ENCODE results near the gene DLGAP1.

DNA sequence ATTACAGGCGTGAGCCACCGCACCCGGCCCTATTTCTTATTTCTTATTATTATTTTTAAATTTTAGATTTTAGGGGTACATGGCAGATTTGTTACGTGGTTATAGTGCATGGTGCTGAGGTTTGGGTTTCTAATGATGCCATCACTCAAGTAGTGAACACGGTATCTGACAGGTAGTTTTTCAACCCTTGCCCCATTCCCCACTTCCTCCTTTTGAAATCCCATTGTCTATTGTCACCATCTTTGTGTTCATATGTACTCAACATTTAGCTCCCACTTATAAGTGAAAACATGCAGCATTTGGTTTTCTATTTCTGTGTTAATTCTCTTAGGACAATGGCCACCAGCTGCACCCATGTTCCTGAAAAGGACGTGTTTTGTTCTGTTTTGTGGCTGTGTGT is 965.6 kb downstream of the DLGAP1 start:
- TF ChIP-seq, protein P1, sequence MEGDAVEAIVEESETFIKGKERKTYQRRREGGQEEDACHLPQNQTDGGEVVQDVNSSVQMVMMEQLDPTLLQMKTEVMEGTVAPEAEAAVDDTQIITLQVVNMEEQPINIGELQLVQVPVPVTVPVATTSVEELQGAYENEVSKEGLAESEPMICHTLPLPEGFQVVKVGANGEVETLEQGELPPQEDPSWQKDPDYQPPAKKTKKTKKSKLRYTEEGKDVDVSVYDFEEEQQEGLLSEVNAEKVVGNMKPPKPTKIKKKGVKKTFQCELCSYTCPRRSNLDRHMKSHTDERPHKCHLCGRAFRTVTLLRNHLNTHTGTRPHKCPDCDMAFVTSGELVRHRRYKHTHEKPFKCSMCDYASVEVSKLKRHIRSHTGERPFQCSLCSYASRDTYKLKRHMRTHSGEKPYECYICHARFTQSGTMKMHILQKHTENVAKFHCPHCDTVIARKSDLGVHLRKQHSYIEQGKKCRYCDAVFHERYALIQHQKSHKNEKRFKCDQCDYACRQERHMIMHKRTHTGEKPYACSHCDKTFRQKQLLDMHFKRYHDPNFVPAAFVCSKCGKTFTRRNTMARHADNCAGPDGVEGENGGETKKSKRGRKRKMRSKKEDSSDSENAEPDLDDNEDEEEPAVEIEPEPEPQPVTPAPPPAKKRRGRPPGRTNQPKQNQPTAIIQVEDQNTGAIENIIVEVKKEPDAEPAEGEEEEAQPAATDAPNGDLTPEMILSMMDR (IDR thresholded peaks at IDR 0.05; ENCODE audit: low read length), result no peak
- TF ChIP-seq EZH2 (IDR thresholded peaks at IDR 0.05; ENCODE audit: borderline replicate concordance, low read length), result no peak

Measured in OCI-LY1 (cell line).